HepG2 (cell line): ENCODE measurements around the gene TMEM95. TPM values are rescaled to one million over a fixed set of nuclear protein-coding genes. Genes with fewer than 3 reads are reported as not detected.

ENCODE experiments used
- ARID4A ChIP-seq: sonication (generic); formaldehyde crosslinking; IDR thresholded peaks from 2 replicates; pipeline ENCODE4 v1.5.0; 2020; ENCODE audit warnings: mild to moderate bottlenecking, missing genetic modification reagents, borderline replicate concordance
- GMEB2 ChIP-seq: IDR thresholded peaks from 2 replicates; pipeline ENCODE4 v1.6.1; 2016; ENCODE audit warnings: missing biosample characterization, missing genetic modification reagents, low read depth
- HIC2 ChIP-seq: sonication (generic); formaldehyde crosslinking; IDR thresholded peaks from 2 replicates; pipeline ENCODE4 v1.9.0; 2022; ENCODE audit warnings: low read depth, missing genetic modification reagents
- KDM4B ChIP-seq: sonication (generic); formaldehyde crosslinking; IDR thresholded peaks from 2 replicates; pipeline ENCODE4 v1.4.0; 2020; ENCODE audit warnings: missing genetic modification reagents
- MBNL3 ChIP-seq: fragments of 250-450 bp; sonication (Bioruptor Pico); conservative IDR thresholded peaks from 2 replicates; pipeline ENCODE4 v1.8.0; 2022; ENCODE audit warnings: mild to moderate bottlenecking, inconsistent platforms
- PPARG ChIP-seq: conservative IDR thresholded peaks from 2 replicates; pipeline ENCODE4 v1.6.1; 2016; ENCODE audit warnings: missing biosample characterization, missing genetic modification reagents
- SKIL ChIP-seq: sonication (generic); formaldehyde crosslinking; IDR thresholded peaks from 2 replicates; pipeline ENCODE4 v1.8.0; 2022; ENCODE audit warnings: missing genetic modification reagents, mild to moderate bottlenecking, moderate library complexity, borderline replicate concordance
- STAT5B ChIP-seq: sonication (generic); formaldehyde crosslinking; IDR thresholded peaks from 2 replicates; pipeline ENCODE4 v1.4.0; 2020; ENCODE audit warnings: missing genetic modification reagents
- TOPORS ChIP-seq: sonication (generic); formaldehyde crosslinking; IDR thresholded peaks from 2 replicates; pipeline ENCODE4 v1.8.0; 2023; ENCODE audit warnings: mild to moderate bottlenecking, missing genetic modification reagents
- ZFX ChIP-seq: sonication (generic); formaldehyde crosslinking; IDR thresholded peaks from 2 replicates; pipeline ENCODE4 v1.4.0; 2020; ENCODE audit warnings: mild to moderate bottlenecking, low read depth, missing genetic modification reagents, moderate library complexity
- ZNF331 ChIP-seq: sonication (generic); formaldehyde crosslinking; IDR thresholded peaks from 2 replicates; pipeline ENCODE4 v1.4.0; 2020; ENCODE audit warnings: missing genetic modification reagents
- ZNF367 ChIP-seq: sonication (generic); formaldehyde crosslinking; IDR thresholded peaks from 2 replicates; pipeline ENCODE4 v1.4.0; 2020; ENCODE audit warnings: missing genetic modification reagents, borderline replicate concordance
- ZNF749 ChIP-seq: sonication (generic); formaldehyde crosslinking; IDR thresholded peaks from 2 replicates; pipeline ENCODE4 v1.8.0; 2022; ENCODE audit warnings: mild to moderate bottlenecking, missing genetic modification reagents, moderate library complexity, borderline replicate concordance
- ZNF772 ChIP-seq: sonication (generic); formaldehyde crosslinking; IDR thresholded peaks from 2 replicates; pipeline ENCODE4 v1.5.0; 2020; ENCODE audit warnings: mild to moderate bottlenecking, missing genetic modification reagents
- ZNF891 ChIP-seq: sonication (generic); formaldehyde crosslinking; IDR thresholded peaks from 2 replicates; pipeline ENCODE4 v1.5.0; 2020; ENCODE audit warnings: mild to moderate bottlenecking, missing genetic modification reagents
- polyA plus RNA-seq, 8 experiments: library from polyadenylated mRNA; depleted of rRNA in 3 of 8; stranded (reverse) in 7 of 8; unstranded in 1 of 8; fragments of >200 nt; fragmentation: Illumina TruSeq in 4 of 8; extraction: Trizol in 4 of 8; gene quantifications; 2 replicates each; pipeline versions ENCODE4 v1.2.1 to v1.2.3, GENCODE V29; 2011 to 2016; ENCODE audit warnings: low read depth in 4 of 8, missing spikeins in 1 of 8, mixed read lengths in 1 of 8; ENCODE audit not compliant: insufficient read depth in 1 of 8
- total RNA-seq, 5 experiments: library from RNA; depleted of rRNA; stranded (reverse); fragments of >200 nt; fragmentation: Illumina TruSeq; extraction: Trizol; gene quantifications; 2 replicates each; pipeline ENCODE4 v1.2.3, GENCODE V29; 2016; ENCODE audit warnings: low read depth in 1 of 5
- TF ChIP-seq, protein P1 (sequence below): fragments of 450-650 bp; IDR thresholded peaks from 2 replicates; pipeline ENCODE4 v1.6.1; 2016

TMEM95 gene
- total and polyA plus RNA-seq, 2 of the 13 experiments (the other 11 are each of a cell fraction or from before 2014, with no cell fraction given): not detected

DNA sequence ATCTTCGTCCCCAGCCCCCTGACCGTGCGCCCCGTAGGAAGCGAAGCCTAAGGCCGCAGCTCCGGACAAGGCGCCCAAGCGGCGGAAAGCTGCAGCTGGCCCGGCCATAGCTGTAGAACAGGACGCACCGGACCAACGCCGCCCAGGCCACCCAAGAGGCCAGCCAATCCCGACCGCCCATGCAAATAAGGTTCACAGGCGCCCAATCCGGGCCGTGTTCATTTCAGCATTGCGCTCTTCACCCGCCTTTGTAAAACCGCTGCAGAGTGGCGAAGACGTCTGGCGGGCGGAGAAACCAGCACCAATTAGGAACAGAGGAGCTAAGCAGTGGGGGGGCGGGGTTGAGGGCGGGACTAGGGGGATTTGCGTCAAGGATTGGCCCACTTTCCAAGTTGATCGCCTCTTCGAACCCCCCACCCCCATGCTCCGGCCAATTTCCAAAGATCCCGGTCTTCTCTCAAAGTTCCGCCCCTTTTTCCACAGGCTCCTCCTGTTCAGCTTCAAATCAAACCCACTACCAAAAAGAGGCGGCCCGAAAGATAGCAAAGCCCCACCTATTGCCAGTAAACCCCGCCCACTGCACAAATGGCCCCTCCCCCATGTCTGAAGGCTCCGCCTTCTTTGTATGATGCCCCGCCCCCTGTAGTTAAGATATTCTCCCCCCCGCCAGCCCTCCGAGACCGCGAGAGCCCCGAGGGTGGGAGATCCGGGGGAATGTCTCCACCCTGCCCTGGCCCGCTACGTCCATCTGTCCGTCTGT lies 49.2 kb downstream of the TMEM95 start, which contains the start of gene TMEM256 (continued):
- TF ChIP-seq ARID4A (CRISPR knock-in tag) (peak; percentile 71; the same call in 1 of the 2 replicates), PPARG (no peak), MBNL3 (no peak), KDM4B (CRISPR knock-in tag) (no peak), SKIL (CRISPR knock-in tag) (no peak), ZNF367 (CRISPR knock-in tag) (no peak), ZFX (peak; percentile 91), ZNF891 (peak; percentile 47; the same call in 1 of the 2 replicates), TOPORS (CRISPR knock-in tag) (no peak), HIC2 (CRISPR knock-in tag) (no peak), GMEB2 (CRISPR knock-in tag) (no peak), STAT5B (CRISPR knock-in tag) (no peak), ZNF772 (CRISPR knock-in tag) (peak; percentile 58; the same call in 1 of the 2 replicates), ZNF331 (CRISPR knock-in tag) (0 out of 2 replicates have a peak, but pooled peaks have one; percentile 27), ZNF749 (no peak)
- TF ChIP-seq, protein P1, sequence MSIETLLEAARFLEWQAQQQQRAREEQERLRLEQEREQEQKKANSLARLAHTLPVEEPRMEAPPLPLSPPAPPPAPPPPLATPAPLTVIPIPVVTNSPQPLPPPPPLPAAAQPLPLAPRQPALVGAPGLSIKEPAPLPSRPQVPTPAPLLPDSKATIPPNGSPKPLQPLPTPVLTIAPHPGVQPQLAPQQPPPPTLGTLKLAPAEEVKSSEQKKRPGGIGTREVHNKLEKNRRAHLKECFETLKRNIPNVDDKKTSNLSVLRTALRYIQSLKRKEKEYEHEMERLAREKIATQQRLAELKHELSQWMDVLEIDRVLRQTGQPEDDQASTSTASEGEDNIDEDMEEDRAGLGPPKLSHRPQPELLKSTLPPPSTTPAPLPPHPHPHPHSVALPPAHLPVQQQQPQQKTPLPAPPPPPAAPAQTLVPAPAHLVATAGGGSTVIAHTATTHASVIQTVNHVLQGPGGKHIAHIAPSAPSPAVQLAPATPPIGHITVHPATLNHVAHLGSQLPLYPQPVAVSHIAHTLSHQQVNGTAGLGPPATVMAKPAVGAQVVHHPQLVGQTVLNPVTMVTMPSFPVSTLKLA: no peak
